B cell (primary cell): ENCODE data around the gene RNF130. TPM values are rescaled to one million over a fixed set of nuclear protein-coding genes. Genes with fewer than 3 reads are reported as not detected.

Source experiments
- ATAC-seq: fragments of 200-7000 bp; cut with Tn5 transposase; one replicate; pipeline ENCODE4 v1.10.0; 2021; ENCODE audit warnings: low read depth, mild to moderate bottlenecking, moderate number of reproducible peaks, moderate library complexity
- CTCF ChIA-PET: fragments of 350-600 bp; sonication (Branson Sonifier 250); formaldehyde crosslinking; loops from one replicate; lab custom pipeline; 2021; ENCODE audit warnings: antibody characterized with exemption, inconsistent platforms; lab: Charles Lee
- POLR2A ChIA-PET: fragments of 350-600 bp; sonication (Branson Sonifier 250); formaldehyde crosslinking; loops from one replicate; lab custom pipeline; 2021; ENCODE audit warnings: antibody characterized with exemption; lab: Charles Lee
- DNase-seq: peaks from one replicate; pipeline ENCODE4 v3.0.0; 2013
- H2AFZ ChIP-seq: 2 replicates; pipeline ENCODE4 v1.6.1; 2012; ENCODE audit warnings: mild to moderate bottlenecking, low read depth, low read length; ENCODE audit not compliant: insufficient read depth, poor library complexity, severe bottlenecking
- H3K27ac ChIP-seq, 2 donors: 1 replicate in 1 of 2; 2 replicates in 1 of 2; pipeline ENCODE4 v1.5.1; 2012 to 2013; ENCODE audit warnings: low read length in 2 of 2, mild to moderate bottlenecking in 2 of 2, moderate library complexity in 1 of 2
- H3K27me3 ChIP-seq, 4 experiments: fragments of 200-600 bp in 1 of 4; sonication (generic) in 1 of 4; replicated peaks in 1 of 4; 1 replicate in 2 of 4; 2 replicates in 2 of 4; pipeline versions ENCODE4 v1.6.1 to v1.7.0; 2013 to 2016; ENCODE audit warnings: low read length in 3 of 4, mild to moderate bottlenecking in 2 of 4, mixed read lengths in 1 of 4, moderate library complexity in 1 of 4; ENCODE audit not compliant: insufficient read depth in 4 of 4, control insufficient read depth in 3 of 4; ENCODE audit errors: control extremely low read depth in 1 of 4
- H3K36me3 ChIP-seq, 2 experiments: replicated peaks in 1 of 2; 1 replicate in 1 of 2; 2 replicates in 1 of 2; pipeline versions ENCODE4 v1.6.1 to v1.7.1; 2013; ENCODE audit warnings: low read length in 1 of 2; ENCODE audit not compliant: insufficient read depth in 2 of 2, control insufficient read depth in 1 of 2; ENCODE audit errors: control extremely low read depth in 1 of 2, extremely low read depth in 1 of 2
- H3K4me1 ChIP-seq, 2 donors: fragments of 200-600 bp in 1 of 2; sonication (generic) in 1 of 2; 1 replicate in 1 of 2; 2 replicates in 1 of 2; pipeline versions ENCODE4 v1.5.1 to v1.6.1; 2013 to 2017; ENCODE audit warnings: low read length in 2 of 2; ENCODE audit not compliant: control insufficient read depth in 2 of 2, insufficient read depth in 2 of 2
- H3K4me2 ChIP-seq: replicated peaks from 2 replicates; pipeline ENCODE3; 2012; ENCODE audit warnings: mild to moderate bottlenecking, low read depth, low read length; ENCODE audit not compliant: poor library complexity, severe bottlenecking
- H3K4me3 ChIP-seq, 5 experiments: fragments of 200-600 bp in 1 of 5; sonication (generic) in 1 of 5; 1 replicate in 3 of 5; 2 replicates in 2 of 5; pipeline versions ENCODE4 v1.5.1 to v1.7.0; 2011 to 2016; ENCODE audit warnings: low read length in 4 of 5, mild to moderate bottlenecking in 4 of 5, low read depth in 2 of 5, control low read depth in 1 of 5, moderate library complexity in 1 of 5; ENCODE audit not compliant: insufficient read depth in 1 of 5; ENCODE audit errors: control extremely low read depth in 1 of 5, extremely low read depth in 1 of 5
- H3K79me2 ChIP-seq: fragments of 200-600 bp; sonication (generic); one replicate; pipeline ENCODE4 v1.6.0; 2016; ENCODE audit warnings: low read length; ENCODE audit not compliant: control insufficient read depth, insufficient read depth
- H3K9ac ChIP-seq: fragments of 200-600 bp; sonication (generic); 2 replicates; pipeline ENCODE4 v1.6.1; 2017; ENCODE audit warnings: mild to moderate bottlenecking, low read length, moderate library complexity
- H3K9me3 ChIP-seq, 3 donors: one replicate each; pipeline versions ENCODE4 v1.6.1 to v1.7.1; 2013; ENCODE audit warnings: low read length in 2 of 3; ENCODE audit not compliant: control insufficient read depth in 2 of 3, insufficient read depth in 1 of 3; ENCODE audit errors: control extremely low read depth in 1 of 3
- H4K20me1 ChIP-seq: 2 replicates; pipeline ENCODE4 v1.6.0; 2012; ENCODE audit warnings: mild to moderate bottlenecking, low read length; ENCODE audit not compliant: insufficient read depth, control insufficient read depth, poor library complexity, severe bottlenecking
- H3K27ac Mint-ChIP-seq: one replicate; pipeline ENCODE4 v1.8.0; 2021; ENCODE audit warnings: mixed read lengths
- H3K27me3 Mint-ChIP-seq: one replicate; pipeline ENCODE4 v1.8.0; 2021; ENCODE audit warnings: mixed read lengths
- H3K4me1 Mint-ChIP-seq: one replicate; pipeline ENCODE4 v1.8.0; 2021; ENCODE audit warnings: mixed read lengths
- H3K4me3 Mint-ChIP-seq: one replicate; pipeline ENCODE4 v1.8.0; 2021; ENCODE audit warnings: mixed read lengths
- H3K9me3 Mint-ChIP-seq: one replicate; pipeline ENCODE4 v1.8.0; 2022; ENCODE audit warnings: mixed read lengths; ENCODE audit not compliant: insufficient read depth
- CTCF ChIP-seq: fragments of 200-600 bp; IDR thresholded peaks from one replicate; pipeline ENCODE4 v1.8.0; 2022; ENCODE audit warnings: antibody characterized with exemption, mild to moderate bottlenecking
- EZH2 ChIP-seq: IDR thresholded peaks from 2 replicates; pipeline ENCODE4 v1.6.1; 2012; ENCODE audit warnings: borderline replicate concordance, low read depth, mild to moderate bottlenecking, moderate library complexity, low read length; ENCODE audit not compliant: insufficient read depth, poor library complexity, severe bottlenecking
- WGBS: methylation state at CpG from one replicate; pipeline ENCODE4 v1.1.5; 2013; ENCODE audit warnings: missing lambda C conversion rate; ENCODE audit not compliant: insufficient coverage; 5-methylcytosine and 5-hydroxymethylcytosine counted together
- intact Hi-C: fragments of 100-400 bp; cut with micrococcal nuclease; formaldehyde crosslinking; loops from one replicate; pipeline ENCODE4 v1.10.0; 2022
- polyA plus RNA-seq: library from polyadenylated mRNA; depleted of rRNA; stranded (reverse); fragments of >200 nt; gene quantifications from 2 replicates; pipeline ENCODE4 v1.2.3, GENCODE V29; 2012
- total RNA-seq, 2 donors: library from RNA; stranded (reverse); fragments of 120-200 nt in 1 of 2; gene quantifications; 1 replicate in 1 of 2; 2 replicates in 1 of 2; pipeline versions ENCODE4 v1.2.3 to v1.2.4, GENCODE V29; 2013 to 2022

RNF130 gene
- total and polyA plus RNA-seq, 2 donors (not counting 1 experiment from before 2014, with no cell fraction given) = 18.1 to 25.8 TPM

GRCh38 chr5:179919487-179920060 lies 152.0 kb downstream of the RNF130 start:
- no peaks in the 10 kb centered on the region for H4K20me1 ChIP-seq
- no peak overlapping the region for H3K9ac ChIP-seq
- H3K27ac Mint-ChIP-seq = no peak overlapping the region
- H2AFZ ChIP-seq = no peak overlapping the region
- DNase-seq (no peak), ATAC-seq (no peak)
- H3K9me3 Mint-ChIP-seq = no peaks in the 10 kb centered on the region
- CTCF ChIA-PET = no interaction called here
- H3K79me2 ChIP-seq = no peaks in the 10 kb centered on the region
- no peak overlapping the region for H3K4me3 ChIP-seq
- H3K27me3 Mint-ChIP-seq = peaks cover 5% of the 10 kb centered on the region
- H3K36me3 ChIP-seq = no peaks in the 10 kb centered on the region
- H3K27ac ChIP-seq = no peak overlapping the region
- POLR2A ChIA-PET = no interaction called here
- no peak for TF ChIP-seq CTCF
- no peak for TF ChIP-seq EZH2
- 65% methylated on average over 16 of the region's 20 CpGs for WGBS
- H3K4me1 Mint-ChIP-seq = peaks cover 24% of the 10 kb centered on the region
- H3K4me3 Mint-ChIP-seq = no peak overlapping the region
- H3K9me3 ChIP-seq = peaks cover 0 to 15% (median 3%) of the 10 kb centered on the region in 3 donors
- H3K4me1 ChIP-seq = peaks cover 0 to 18% of the 10 kb centered on the region in 2 donors
- no peaks in the 10 kb centered on the region for H3K27me3 ChIP-seq
- intact Hi-C loops = no loop called here
- no peak overlapping the region for H3K4me2 ChIP-seq

GRCh38 chr5:179918742-179919486 lies 152.6 kb downstream of the RNF130 start:
- ATAC-seq (no peak), DNase-seq (no peak)
- H3K4me2 ChIP-seq = no peak overlapping the region
- H3K9me3 ChIP-seq = peaks cover 0 to 12% (median 3%) of the 10 kb centered on the region in 3 donors
- no peaks in the 10 kb centered on the region for H3K27me3 ChIP-seq
- Mint-ChIP-seq H3K27ac (no peak overlapping the region), H3K4me3 (no peak overlapping the region), H3K9me3 (no peaks in the 10 kb centered on the region), H3K4me1 (peaks cover 30% of the 10 kb centered on the region), H3K27me3 (peaks cover 5% of the 10 kb centered on the region)
- H3K79me2 ChIP-seq = no peaks in the 10 kb centered on the region
- ChIA-PET CTCF (interaction anchor here (0.5 to 0.8 kb wide), 2 partner anchors 83 to 328 kb away, joined by 3 read pairs; no protein-coding TSS in a partner anchor), POLR2A (no interaction called here)
- WGBS = 94% methylated on average over 19 of the region's 19 CpGs
- H3K9ac ChIP-seq = no peak overlapping the region
- peaks cover 5 to 24% of the 10 kb centered on the region in 2 donors for H3K4me1 ChIP-seq
- H3K4me3 ChIP-seq = no peak overlapping the region
- TF ChIP-seq CTCF (no peak), EZH2 (no peak)
- H3K27ac ChIP-seq = no peak overlapping the region
- H2AFZ ChIP-seq = no peak overlapping the region
- no peaks in the 10 kb centered on the region for H4K20me1 ChIP-seq
- intact Hi-C loops = no loop called here
- no peaks in the 10 kb centered on the region for H3K36me3 ChIP-seq
